Ovary (tissue), 10 donors: ENCODE results near the gene HNRNPU. TPM values are rescaled to one million over a fixed set of nuclear protein-coding genes. Genes with fewer than 3 reads are reported as not detected.

Source experiments
- DNase-seq, 5 donors: peaks; one replicate each; pipeline ENCODE4 v3.0.0-alpha.2; 2019 to 2020
- H3K27ac ChIP-seq, 2 donors: fragments of 200-600 bp; one replicate each; pipeline versions ENCODE4 v1.5.1 to v1.8.0; 2019 to 2022
- H3K27me3 ChIP-seq: fragments of 200-600 bp; one replicate; pipeline ENCODE4 v1.8.0; 2022
- H3K36me3 ChIP-seq: fragments of 200-600 bp; sonication (generic); one replicate; pipeline ENCODE4 v1.5.1; 2019
- H3K4me1 ChIP-seq: one replicate; pipeline ENCODE4 v1.8.1; 2013; ENCODE audit warnings: mild to moderate bottlenecking, moderate library complexity; ENCODE audit not compliant: insufficient read depth
- H3K4me3 ChIP-seq: fragments of 200-600 bp; sonication (generic); one replicate; pipeline ENCODE4 v1.5.1; 2017
- H3K9me3 ChIP-seq, 2 donors: fragments of 200-600 bp in 1 of 2; sonication (generic) in 1 of 2; one replicate each; pipeline versions ENCODE4 v1.5.1 to v1.8.1; 2013 to 2019; ENCODE audit warnings: mild to moderate bottlenecking in 1 of 2, moderate library complexity in 1 of 2
- CTCF ChIP-seq, 3 donors: fragments of 450-650 bp in 2 of 3; fragments of 200-600 bp in 1 of 3; IDR thresholded peaks; one replicate each; pipeline versions ENCODE4 v1.5.1 to v1.8.0; 2016 to 2022; ENCODE audit warnings: antibody characterized with exemption in 3 of 3, mild to moderate bottlenecking in 1 of 3
- EP300 ChIP-seq: sonication (generic); formaldehyde crosslinking; IDR thresholded peaks from one replicate; pipeline ENCODE4 v1.6.1; 2017; ENCODE audit warnings: antibody characterized with exemption
- POLR2A ChIP-seq: fragments of 450-650 bp; IDR thresholded peaks from one replicate; pipeline ENCODE4 v1.6.1; 2017; ENCODE audit warnings: antibody characterized with exemption, mild to moderate bottlenecking, moderate library complexity
- WGBS, 3 donors: extraction: QIAGEN DNeasy Blood & Tissue Kit in 1 of 3; methylation state at CpG; one replicate each; pipeline versions ENCODE4 v1.1.5 to v1.1.7; 2013 to 2017; 5-methylcytosine and 5-hydroxymethylcytosine counted together
- intact Hi-C, 4 donors: fragments of 100-400 bp; cut with DNase I; formaldehyde crosslinking; loops; one replicate each; pipeline versions ENCODE4 v1.11.0 to v1.15.1; 2022 to 2023
- long read RNA-seq, 3 donors: library from polyadenylated mRNA in 2 of 3; unstranded in 2 of 3; transcript quantifications; one replicate each; pipeline ENCODE4 v2.0.0 and lab custom pipeline, GENCODE V29; 2021 to 2026
- polyA plus RNA-seq, 2 donors: library from polyadenylated mRNA; stranded (reverse); fragments of 200-250 nt in 1 of 2; fragments of 350-450 nt in 1 of 2; fragmentation: Illumina TruSeq in 1 of 2; extraction: RNeasy Lipid Tissue Mini Kit (QIAGEN cat#74804) in 1 of 2; gene quantifications; one replicate each; pipeline ENCODE4 v1.2.3, GENCODE V29; 2013 to 2014
- total RNA-seq, 7 donors: library from RNA; depleted of rRNA in 2 of 7; stranded (reverse); fragments of >200 nt in 2 of 7; fragmentation: NEBNext Ultra II Directional in 3 of 7; extraction: Animal tissue kit (Norgen Biotek cat#: 25700) in 3 of 7; gene quantifications; one replicate each; pipeline versions ENCODE4 v1.1.0 to v1.2.4, GENCODE V29; 2016 to 2023
- donor health status: DM: no; HTN: no; CAD: no; lungs with moderate emphysema.
- donor health status: DM: no; HTN: no; CAD: no.
- donor health status: Bipolar disorder and iron deficiency.
- donor health status: DM: yes; HTN: yes; CAD: no.
- donor health status: DM: no; HTN: no; CAD: no.
- donor health status: DM: yes; HTN: yes; CAD: no.

HNRNPU gene
- 100 to 1,000 TPM; 269 to 408 (median 314) TPM for total RNA-seq
- polyA plus RNA-seq = 100 to 1,000 TPM; 163 to 377 TPM
- long read RNA-seq, donor 1, full-length matches to known transcripts = 19 of 115 reads
- long read RNA-seq, donor 1, partial matches to known transcripts = 75 of 115 reads
- long read RNA-seq, donor 1, other reads (novel, unspliced or antisense) = 21 of 115 reads
- long read RNA-seq, donor 2, full-length matches to known transcripts = 109 of 174 reads
- long read RNA-seq, donor 2, partial matches to known transcripts = 65 of 174 reads
- long read RNA-seq, donor 2, other reads (novel, unspliced or antisense) = 0 of 174 reads
- long read RNA-seq, donor 3, full-length matches to known transcripts = 461 of 498 reads
- long read RNA-seq, donor 3, partial matches to known transcripts = 18 of 498 reads
- long read RNA-seq, donor 3, other reads (novel, unspliced or antisense) = 19 of 498 reads

DNA sequence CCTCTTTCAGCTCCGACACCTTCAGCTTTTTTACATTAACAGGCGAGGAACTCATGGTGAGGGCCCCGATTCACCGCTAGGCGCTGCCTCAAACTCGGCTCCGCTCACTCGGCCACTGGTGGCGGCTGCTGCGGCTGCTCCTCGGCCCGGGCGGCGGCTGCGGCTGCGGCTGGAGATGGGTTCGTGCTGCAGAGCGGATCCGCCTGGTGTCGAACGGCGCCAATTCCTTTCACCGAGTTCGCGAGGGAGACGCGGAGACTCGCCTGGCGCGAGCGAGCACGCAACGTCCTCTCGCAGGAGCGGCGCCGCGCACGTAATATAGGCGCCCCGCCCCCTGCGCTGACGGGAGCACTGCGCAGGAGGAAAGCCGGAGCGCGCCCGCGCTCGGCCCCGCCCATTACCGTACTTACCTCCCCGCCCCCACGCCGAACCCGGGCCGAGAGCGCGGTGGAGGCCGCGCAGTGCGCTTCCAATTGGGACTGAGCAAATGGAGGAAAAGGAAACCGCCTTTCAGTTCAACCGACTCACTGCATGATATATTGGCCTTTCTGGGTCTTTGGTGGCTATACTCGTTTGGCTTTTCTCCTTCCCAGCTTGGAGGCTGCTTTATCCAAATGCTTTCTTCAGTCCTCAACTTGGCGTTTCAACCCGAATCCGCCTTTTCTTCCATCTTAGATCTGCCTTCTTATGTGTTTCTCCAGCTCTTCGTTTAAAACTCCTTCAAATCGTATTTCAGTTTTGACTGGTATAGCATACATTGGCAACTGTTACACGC is at the start of gene HNRNPU:
TSS of gene HNRNPU (minus strand) at position 291 of the 775 bp plus-strand sequence. CDS start at position 55, 236 bp downstream.
- H3K4me1 ChIP-seq = peaks cover 9% of the 10 kb centered on the region
- peak; percentile 96 to 99 (median 97) for DNase-seq
- intact Hi-C loops = loop anchor here in 2 of 4 donors (1.0 to 10.0 kb wide), 3 partner anchors 29 to 210 kb away; partner anchors contain the start of genes COX20 (in 1 of the 2) and DESI2 (in 1 of the 2)
- 0 to 1% (median 1%) methylated on average over 43 to 71 of the region's 71 CpGs for WGBS, 3 donors
- peak within 1 kb of the TSS; percentile 98 to 99 for H3K27ac ChIP-seq
- H3K27me3 ChIP-seq = no peaks in the 10 kb centered on the region
- no peaks in the 10 kb centered on the region for H3K9me3 ChIP-seq
- peak; percentile 46 to 71 (median 70) for TF ChIP-seq CTCF (IDR thresholded peaks at IDR 0.05)
- TF ChIP-seq EP300 = peak; percentile 78
- TF ChIP-seq POLR2A = peak; percentile 97
- peak within 1 kb of the TSS; percentile 76 for H3K4me3 ChIP-seq
- H3K36me3 ChIP-seq = no peaks in the 10 kb centered on the region

- Histone ChIP-seq H3K4me1 (no peaks in the 10 kb centered on the region), H3K27ac (no peak overlapping the region), H3K36me3 (no peaks in the 10 kb centered on the region), H3K4me3 (no peak overlapping the region), H3K9me3 (no peaks in the 10 kb centered on the region), H3K27me3 (no peaks in the 10 kb centered on the region)
- intact Hi-C loops = no loop called here
- TF ChIP-seq POLR2A = no peak
- TF ChIP-seq CTCF (IDR thresholded peaks at IDR 0.05) = no peak
- TF ChIP-seq EP300 = no peak
- DNase-seq = no peak
- WGBS, 3 donors = 89 to 93% (median 91%) methylated on average over 15 of the region's 15 CpGs
These were observed 49.5 kb upstream of the HNRNPU start for GRCh38 chr1:244913806-244914205.

GRCh38 chr1:244904119-244904518 is 39.8 kb upstream of the HNRNPU start:
- Histone ChIP-seq H3K9me3 (no peaks in the 10 kb centered on the region), H3K27ac (no peak overlapping the region), H3K4me3 (no peak overlapping the region), H3K4me1 (no peaks in the 10 kb centered on the region), H3K36me3 (no peaks in the 10 kb centered on the region), H3K27me3 (no peaks in the 10 kb centered on the region)
- TF ChIP-seq POLR2A (no peak), CTCF (IDR thresholded peaks at IDR 0.05) (no peak), EP300 (no peak)
- 74 to 85% (median 74%) methylated on average over 3 of the region's 3 CpGs for WGBS, 3 donors
- no peak for DNase-seq
- intact Hi-C loops = no loop called here

DNA sequence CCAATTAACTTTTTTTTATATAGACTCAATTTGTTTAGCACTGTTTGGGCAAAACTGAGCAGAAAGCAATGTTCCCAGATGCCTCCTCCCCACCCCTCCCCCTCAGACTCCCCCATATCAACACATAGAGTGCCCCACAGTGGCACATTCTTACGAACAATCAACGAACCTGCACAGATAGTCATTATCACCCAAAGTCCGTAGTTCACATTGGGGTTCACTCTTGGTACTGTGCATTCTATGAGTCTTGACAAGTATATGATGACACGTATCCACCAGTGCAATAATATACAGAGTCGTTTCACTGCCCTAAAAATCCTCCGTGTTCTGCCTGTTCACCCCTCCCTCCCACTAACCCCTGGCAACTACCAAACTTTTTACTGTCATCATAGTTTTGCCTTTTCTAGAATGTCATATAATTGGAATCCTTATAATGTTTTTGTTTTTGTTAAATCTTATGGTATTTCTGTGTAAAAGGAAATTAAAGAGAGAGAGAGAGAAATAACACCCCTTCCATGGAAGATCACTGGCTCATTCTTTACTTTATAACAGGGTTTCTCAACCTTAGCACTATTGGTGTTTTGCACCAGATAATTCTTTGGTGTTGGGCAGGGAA is 37.2 kb upstream of the HNRNPU start:
- H3K27ac ChIP-seq = no peak overlapping the region
- no peaks in the 10 kb centered on the region for H3K9me3 ChIP-seq
- no peak for DNase-seq
- WGBS, 3 donors = 57 to 66% (median 64%) methylated on average over 6 of the region's 6 CpGs
- no peaks in the 10 kb centered on the region for H3K4me1 ChIP-seq
- intact Hi-C loops = no loop called here
- H3K36me3 ChIP-seq = no peaks in the 10 kb centered on the region
- H3K4me3 ChIP-seq = no peak overlapping the region
- TF ChIP-seq EP300 = no peak
- H3K27me3 ChIP-seq = no peaks in the 10 kb centered on the region
